GM12878 (cell line): ENCODE data around the gene TNFRSF9. TPM values are rescaled to one million over a fixed set of nuclear protein-coding genes. Genes with fewer than 3 reads are reported as not detected.

Experiments
- ATAC-seq: fragments of 200-7000 bp; cut with Tn5 transposase; 3 replicates; pipeline ENCODE4 v1.9.1; 2020; ENCODE audit warnings: mild to moderate bottlenecking, moderate library complexity
- BruUV-seq: library from RNA; stranded (reverse); fragments of 400-500 nt; replicated peaks from 2 replicates; lab custom pipeline; 2021; lab: Mats Ljungman, UMichigan
- CTCF ChIA-PET: fragments of 300-600 bp; sonication (Branson Sonifier 250); formaldehyde crosslinking; extraction: SDS; loops from one replicate; lab custom pipeline; 2021; ENCODE audit warnings: inconsistent platforms; lab: Yijun Ruan, JAX
- POLR2A ChIA-PET: fragments of 350-600 bp; formaldehyde crosslinking; extraction: SDS; loops from one replicate; lab custom pipeline; 2021; ENCODE audit warnings: inconsistent platforms; lab: Charles Lee
- RAD21 ChIA-PET: fragments of 300-600 bp; sonication (Branson Sonifier 250); formaldehyde crosslinking; loops from one replicate; lab custom pipeline; 2023; ENCODE audit warnings: antibody characterized with exemption; ENCODE audit not compliant: unreplicated experiment; lab: Charles Lee
- SMC1A ChIA-PET: fragments of 300-600 bp; sonication (Branson Sonifier 250); formaldehyde crosslinking; loops from one replicate; lab custom pipeline; 2023; ENCODE audit not compliant: unreplicated experiment, uncharacterized antibody; lab: Charles Lee
- DNase-seq: peaks from one replicate; pipeline ENCODE4 v3.0.0-alpha.2; 2011; ENCODE audit warnings: low read depth, low spot score
- FAIRE-seq: peaks from 3 replicates; lab custom pipeline; 2011; peaks lifted over from hg19 to GRCh38; lab: Jason Lieb, UNC
- H2AFZ ChIP-seq: 2 replicates; pipeline ENCODE4 v1.6.0; 2011; ENCODE audit warnings: low read depth, low read length, control low read depth; ENCODE audit not compliant: control insufficient read depth
- H3K27ac ChIP-seq: 2 replicates; pipeline ENCODE4 v1.5.1; 2011; ENCODE audit warnings: control low read depth; ENCODE audit not compliant: control insufficient read depth, insufficient read depth
- H3K27me3 ChIP-seq, 2 experiments: replicated peaks in 1 of 2; 2 replicates each; pipeline versions ENCODE4 v1.6.0 to v1.6.1; 2011; ENCODE audit warnings: low read length in 1 of 2; ENCODE audit not compliant: control insufficient read depth in 2 of 2, insufficient read depth in 2 of 2
- H3K36me3 ChIP-seq, 2 experiments: 2 replicates each; pipeline ENCODE4 v1.5.1; 2011; ENCODE audit warnings: low read length in 1 of 2; ENCODE audit not compliant: control insufficient read depth in 2 of 2, insufficient read depth in 2 of 2
- H3K4me1 ChIP-seq: 2 replicates; pipeline ENCODE4 v1.6.1; 2011; ENCODE audit warnings: mild to moderate bottlenecking, low read length, moderate library complexity, mixed read lengths; ENCODE audit not compliant: control insufficient read depth, insufficient read depth
- H3K4me2 ChIP-seq: 2 replicates; pipeline ENCODE4 v1.6.0; 2011; ENCODE audit warnings: control low read depth; ENCODE audit not compliant: control insufficient read depth, insufficient read depth
- H3K4me3 ChIP-seq: fragments of 200-600 bp; sonication (generic); 2 replicates; pipeline ENCODE4 v1.5.1; 2016
- H3K79me2 ChIP-seq: 2 replicates; pipeline ENCODE4 v1.6.0; 2011; ENCODE audit warnings: low read length; ENCODE audit not compliant: control insufficient read depth, insufficient read depth
- H3K9ac ChIP-seq: 2 replicates; pipeline ENCODE4 v1.8.0; 2011; ENCODE audit warnings: low read length, control low read depth, mixed read lengths; ENCODE audit not compliant: control insufficient read depth, insufficient read depth
- H3K9me3 ChIP-seq: replicated peaks from 3 replicates; pipeline ENCODE4 v1.5.1; 2011; ENCODE audit warnings: mild to moderate bottlenecking, low read length; ENCODE audit not compliant: control insufficient read depth, insufficient read depth
- H4K20me1 ChIP-seq: 2 replicates; pipeline ENCODE4 v1.6.0; 2011; ENCODE audit not compliant: control insufficient read depth, insufficient read depth
- CBX5 ChIP-seq: sonication (generic); IDR thresholded peaks from 2 replicates; pipeline ENCODE4 v1.6.1; 2016; ENCODE audit warnings: low read depth, moderate library complexity, mild to moderate bottlenecking, inconsistent platforms
- EP300 ChIP-seq, 2 experiments: fragments of 150-350 bp in 1 of 2; IDR thresholded peaks; 2 replicates each; pipeline ENCODE4 v1.6.1; 2011 to 2012; ENCODE audit warnings: low read depth in 2 of 2, low read length in 2 of 2, borderline replicate concordance in 1 of 2, improper control_type of control experiment in 1 of 2, inconsistent platforms in 1 of 2; ENCODE audit not compliant: control insufficient read depth in 1 of 2
- GATAD2B ChIP-seq: fragments of 450-650 bp; conservative IDR thresholded peaks from 2 replicates; pipeline ENCODE4 v1.6.1; 2017; ENCODE audit warnings: low read depth, mild to moderate bottlenecking, moderate library complexity
- HDAC6 ChIP-seq: fragments of 200-600 bp; sonication (generic); IDR thresholded peaks from one replicate; pipeline ENCODE4 v1.8.0; 2017; ENCODE audit warnings: antibody characterized with exemption; ENCODE audit not compliant: unreplicated experiment
- IRF5 ChIP-seq: fragments of 450-650 bp; IDR thresholded peaks from 2 replicates; pipeline ENCODE4 v1.6.1; 2017; ENCODE audit warnings: borderline replicate concordance
- KLF5 ChIP-seq: fragments of 450-650 bp; IDR thresholded peaks from 2 replicates; pipeline ENCODE4 v1.6.1; 2014; ENCODE audit warnings: mild to moderate bottlenecking; ENCODE audit not compliant: partially characterized antibody
- MAX ChIP-seq: IDR thresholded peaks from 2 replicates; pipeline ENCODE4 v1.6.1; 2012; ENCODE audit warnings: low read depth, low read length, improper control_type of control experiment
- MYC ChIP-seq: IDR thresholded peaks from 2 replicates; pipeline ENCODE4 v1.6.1; 2011; ENCODE audit warnings: mild to moderate bottlenecking, low read length, moderate library complexity, inconsistent platforms; ENCODE audit not compliant: insufficient read depth, insufficient replicate concordance, insufficient read length, severe bottlenecking
- NRF1 ChIP-seq: conservative IDR thresholded peaks from 2 replicates; pipeline ENCODE4 v1.6.1; 2011; ENCODE audit warnings: mild to moderate bottlenecking, low read depth, low read length, improper control_type of control experiment
- PBX3 ChIP-seq: IDR thresholded peaks from 2 replicates; pipeline ENCODE4 v1.6.1; 2011; ENCODE audit warnings: mild to moderate bottlenecking, low read depth, low read length, moderate library complexity; ENCODE audit not compliant: insufficient replicate concordance
- RCOR1 ChIP-seq: conservative IDR thresholded peaks from 2 replicates; pipeline ENCODE4 v1.6.1; 2012; ENCODE audit warnings: low read depth, low read length, improper control_type of control experiment
- SKIL ChIP-seq: fragments of 450-650 bp; IDR thresholded peaks from 2 replicates; pipeline ENCODE4 v1.6.1; 2017; ENCODE audit warnings: mild to moderate bottlenecking, low read depth, inconsistent platforms; ENCODE audit not compliant: poor library complexity, severe bottlenecking
- SREBF1 ChIP-seq: IDR thresholded peaks from 2 replicates; pipeline ENCODE4 v1.6.1; 2012; ENCODE audit warnings: mild to moderate bottlenecking, low read length
- TAF1 ChIP-seq: IDR thresholded peaks from 2 replicates; pipeline ENCODE4 v1.6.1; 2011; ENCODE audit warnings: mild to moderate bottlenecking, low read depth, low read length, borderline replicate concordance
- ZBTB11 ChIP-seq: fragments of 450-650 bp; formaldehyde crosslinking; IDR thresholded peaks from 2 replicates; pipeline ENCODE4 v1.5.0; 2022; ENCODE audit warnings: mild to moderate bottlenecking, missing genetic modification characterization
- WGBS: methylation state at CpG from one replicate; pipeline ENCODE4 v1.1.6; 2016; ENCODE audit warnings: low lambda C conversion rate; ENCODE audit not compliant: insufficient replicate concordance, insufficient coverage; ENCODE audit errors: missing lambda C conversion rate; 5-methylcytosine and 5-hydroxymethylcytosine counted together
- in situ Hi-C: fragments of 300-500 bp; cut with MboI; formaldehyde crosslinking; loops from 9 replicates; pipeline ENCODE4 v1.14.3; 2018; ENCODE audit warnings: mixed read lengths
- intact Hi-C: fragments of 100-400 bp; cut with micrococcal nuclease; formaldehyde crosslinking; loops from one replicate; pipeline ENCODE4 v1.14.2; 2022; ENCODE audit not compliant: unreplicated experiment
- polyA plus RNA-seq, 11 experiments: library from polyadenylated mRNA; depleted of rRNA in 4 of 11; unstranded in 6 of 11; stranded (reverse) in 5 of 11; fragments of >200 nt; fragmentation: Nextera tagmentation in 4 of 11; fragmentation: Illumina TruSeq in 1 of 11; extraction: Ambion mirVana in 4 of 11; extraction: Trizol in 1 of 11; gene quantifications; 1 replicate in 1 of 11; 2 replicates in 10 of 11; pipeline versions ENCODE4 v1.2.1 to v1.2.3, GENCODE V29; 2011 to 2016; ENCODE audit warnings: inconsistent platforms in 2 of 11, missing spikeins in 2 of 11, low read depth in 1 of 11
- total RNA-seq, 4 experiments: library from RNA; depleted of rRNA in 3 of 4; stranded (reverse); fragments of >200 nt in 3 of 4; fragmentation: Illumina TruSeq in 1 of 4; extraction: Trizol in 1 of 4; gene quantifications; 2 replicates each; pipeline versions ENCODE4 v1.2.1 to v1.2.3, GENCODE V29; 2013 to 2021

The TNFRSF9 gene
- total and polyA plus RNA-seq, 10 of the 15 experiments (the other 5 are each of a cell fraction or from before 2014, with no cell fraction given): 2.0 to 25.6 (median 5.8) TPM

GRCh38 chr1:7871136-7871535, 69.5 kb downstream of the TNFRSF9 start:
- FAIRE-seq (no peak), ATAC-seq (no peak), DNase-seq (no peak)
- no peak overlapping the region for H3K4me3 ChIP-seq
- no peaks in the 10 kb centered on the region for H3K79me2 ChIP-seq
- no peaks in the 10 kb centered on the region; a peak in 1 of 4 replicates for H3K27me3 ChIP-seq
- H2AFZ ChIP-seq: no peak overlapping the region
- in situ Hi-C loops (no loop called here), intact Hi-C loops (no loop called here)
- no peaks in the 10 kb centered on the region for H4K20me1 ChIP-seq
- no peak overlapping the region for H3K9ac ChIP-seq
- BruUV-seq: no TSS peak
- WGBS: 17% methylated on average over 6 of the region's 6 CpGs
- no peaks in the 10 kb centered on the region for H3K4me1 ChIP-seq
- no peaks in the 10 kb centered on the region for H3K36me3 ChIP-seq
- no peaks in the 10 kb centered on the region for H3K9me3 ChIP-seq
- H3K27ac ChIP-seq: no peak overlapping the region
- RAD21 ChIA-PET: no interaction called here
- H3K4me2 ChIP-seq: no peak overlapping the region
- SMC1A ChIA-PET: no interaction called here
- TF ChIP-seq IRF5 (no peak), CBX5 (no peak), RCOR1 (no peak), EP300 (IDR thresholded peaks at IDR 0.05; ENCODE audit: borderline replicate concordance in 1 of 2, control insufficient read depth in 1 of 2, low read depth in 2 of 2, low read length in 2 of 2) (no peak), MAX (no peak), SREBF1 (no peak), KLF5 (no peak), TAF1 (no peak), MYC (no peak), PBX3 (no peak), HDAC6 (no peak), SKIL (no peak), ZBTB11 (no peak), NRF1 (no peak), GATAD2B (no peak)
- CTCF ChIA-PET: no interaction called here
- POLR2A ChIA-PET: no interaction called here
